Aorta (tissue), 5 donors: ENCODE results near the gene EGFL7. TPM values are rescaled to one million over a fixed set of nuclear protein-coding genes. Genes with fewer than 3 reads are reported as not detected.

Experiments used
- ATAC-seq: fragments of 200-7000 bp; cut with Tn5 transposase; one replicate; pipeline ENCODE4 v1.9.1; 2022; ENCODE audit warnings: moderate library complexity; ENCODE audit not compliant: low FRiP score
- DNase-seq, 2 donors: peaks; one replicate each; pipeline ENCODE4 v3.0.0-alpha.2; 2020
- H3K27ac ChIP-seq, 2 donors: one replicate each; pipeline ENCODE4 v1.5.1; 2013; ENCODE audit warnings: low read length in 2 of 2, mild to moderate bottlenecking in 2 of 2, moderate library complexity in 2 of 2, control low read depth in 1 of 2, inconsistent platforms in 1 of 2, low read depth in 1 of 2
- H3K27me3 ChIP-seq, 2 donors: one replicate each; pipeline ENCODE4 v1.6.1; 2013; ENCODE audit warnings: control low read depth in 1 of 2, low read length in 1 of 2, mild to moderate bottlenecking in 1 of 2, moderate library complexity in 1 of 2; ENCODE audit not compliant: insufficient read depth in 2 of 2, control insufficient read depth in 1 of 2
- H3K36me3 ChIP-seq, 2 donors: one replicate each; pipeline ENCODE4 v1.6.1; 2013; ENCODE audit warnings: control low read depth in 1 of 2, low read length in 1 of 2, mild to moderate bottlenecking in 1 of 2; ENCODE audit not compliant: insufficient read depth in 2 of 2, control insufficient read depth in 1 of 2
- H3K4me1 ChIP-seq, 2 donors: one replicate each; pipeline ENCODE4 v1.6.1; 2013; ENCODE audit warnings: low read length in 2 of 2, control low read depth in 1 of 2, mild to moderate bottlenecking in 1 of 2, moderate library complexity in 1 of 2; ENCODE audit not compliant: insufficient read depth in 2 of 2, control insufficient read depth in 1 of 2
- H3K4me3 ChIP-seq, 2 donors: one replicate each; pipeline ENCODE4 v1.5.1; 2013; ENCODE audit warnings: low read length in 2 of 2, control low read depth in 1 of 2, mild to moderate bottlenecking in 1 of 2
- H3K9me3 ChIP-seq: one replicate; pipeline ENCODE4 v1.6.1; 2013; ENCODE audit warnings: mild to moderate bottlenecking, low read length; ENCODE audit not compliant: control insufficient read depth
- WGBS, 2 donors: extraction: QIAGEN DNeasy Blood & Tissue Kit; methylation state at CpG; one replicate each; pipeline ENCODE4 v1.1.7; 2013; 5-methylcytosine and 5-hydroxymethylcytosine counted together
- intact Hi-C, 2 donors: fragments of 100-400 bp; cut with DNase I; formaldehyde crosslinking; loops; one replicate each; pipeline versions ENCODE4 v1.14.2 to v1.15.0; 2022
- polyA plus RNA-seq, 2 donors: library from polyadenylated mRNA; stranded (reverse); fragments of 200-250 nt; gene quantifications; one replicate each; pipeline ENCODE4 v1.2.3, GENCODE V29; 2013
- total RNA-seq, 2 donors: library from RNA; stranded (reverse); fragmentation: NEBNext Ultra II Directional; extraction: Animal tissue kit (Norgen Biotek cat#: 25700); gene quantifications; one replicate each; pipeline ENCODE4 v1.2.1, GENCODE V29; 2021
- donor health status: healthy with polysubstance abuse.
- donor health status: Bipolar disorder and iron deficiency.
- donor health status: DM: no; HTN: no; CAD: no.
- donor health status: DM: no; HTN: no; CAD: no.
- donor health status: DM: yes; HTN: yes; CAD: no.

The EGFL7 gene
- total and polyA plus RNA-seq, 4 donors, result 13.1 to 308 (median 55.3) TPM

DNA sequence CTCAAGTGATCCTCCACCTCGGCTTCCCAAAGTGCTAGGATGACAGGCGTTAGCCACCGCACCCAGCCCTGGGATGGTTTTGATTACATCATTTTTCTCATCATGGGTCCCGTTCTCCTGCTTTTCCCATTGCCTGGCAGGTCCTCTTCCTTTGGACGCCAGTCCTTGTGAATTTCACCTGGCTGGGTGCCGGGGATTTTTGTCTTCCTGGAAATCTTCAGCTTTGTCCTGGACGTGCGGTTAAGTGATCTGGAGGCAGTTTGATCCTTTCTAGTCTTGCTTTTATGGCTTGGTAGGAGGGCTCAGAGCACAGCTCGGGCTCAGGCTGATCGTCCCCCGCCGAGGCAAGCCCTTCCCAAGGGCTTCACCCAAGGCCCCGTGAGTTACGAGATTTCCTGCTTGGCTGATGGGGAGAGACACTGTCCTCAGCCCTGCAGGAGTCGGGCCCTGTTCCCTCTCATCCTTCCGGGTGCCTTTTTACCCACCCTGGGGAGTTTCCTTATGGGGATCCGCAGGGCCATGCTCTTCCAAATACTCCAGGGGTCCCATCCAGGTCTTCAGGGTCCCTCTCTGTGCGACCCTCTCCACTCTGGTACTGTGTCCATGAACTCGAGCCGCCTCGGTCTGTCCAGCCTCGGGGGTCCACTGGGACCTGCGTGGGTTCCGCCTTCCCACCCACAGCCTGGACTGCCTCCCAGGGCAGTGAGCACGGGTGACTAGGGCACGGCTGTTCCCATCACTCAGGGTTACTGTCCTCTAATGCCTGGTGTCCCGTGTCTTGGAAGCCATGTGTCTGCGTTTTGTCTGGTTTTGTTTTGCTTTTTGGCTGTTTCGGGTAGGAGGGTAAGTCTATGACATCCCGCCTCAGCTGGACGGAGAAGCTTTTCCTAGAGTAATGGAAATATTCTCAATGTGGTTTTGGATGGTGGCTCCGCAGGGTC, 22.3 kb upstream of the EGFL7 start:
- H3K27ac ChIP-seq, result no peak overlapping the region
- intact Hi-C loops, result no loop called here
- H3K4me3 ChIP-seq, result no peak overlapping the region
- no peaks in the 10 kb centered on the region for H3K36me3 ChIP-seq
- DNase-seq, result peak in 1 of 2 donors; percentile 49
- ATAC-seq, result no peak
- H3K9me3 ChIP-seq, result no peaks in the 10 kb centered on the region
- 68 to 69% methylated on average over 32 of the region's 32 CpGs for WGBS, 2 donors
- no peaks in the 10 kb centered on the region for H3K27me3 ChIP-seq
- H3K4me1 ChIP-seq, result no peaks in the 10 kb centered on the region

DNA sequence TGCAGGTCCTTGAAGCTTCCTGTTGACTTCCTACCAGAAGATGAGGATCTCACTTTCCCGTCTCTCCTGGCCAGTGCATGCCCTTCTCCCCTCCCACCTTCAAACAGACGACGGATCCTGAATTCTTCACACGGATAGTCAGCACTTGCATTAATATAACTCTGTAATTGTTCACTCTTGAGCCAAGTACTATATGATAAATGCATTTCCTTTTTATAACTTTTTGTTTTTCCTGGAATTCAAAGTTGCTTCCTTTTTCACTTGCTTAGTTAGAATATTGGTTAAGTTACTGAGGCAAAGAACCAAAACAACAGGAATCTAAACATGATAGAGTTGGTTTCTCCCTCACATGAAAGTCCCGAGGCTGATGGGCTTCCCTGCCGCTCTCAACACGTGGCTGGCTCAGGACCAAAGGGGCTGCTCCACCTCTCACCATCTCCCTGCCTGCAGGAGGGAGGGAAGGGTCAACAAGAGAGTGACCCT, 20.2 kb upstream of the EGFL7 start:
- ATAC-seq (no peak), DNase-seq (no peak)
- H3K27ac ChIP-seq, result no peak overlapping the region
- H3K9me3 ChIP-seq, result no peaks in the 10 kb centered on the region
- no peak overlapping the region for H3K4me3 ChIP-seq
- WGBS, 2 donors, result 43 to 48% methylated on average over 7 of the region's 7 CpGs
- no peaks in the 10 kb centered on the region for H3K27me3 ChIP-seq
- no peaks in the 10 kb centered on the region for H3K4me1 ChIP-seq
- intact Hi-C loops, result no loop called here
- no peaks in the 10 kb centered on the region for H3K36me3 ChIP-seq

DNA sequence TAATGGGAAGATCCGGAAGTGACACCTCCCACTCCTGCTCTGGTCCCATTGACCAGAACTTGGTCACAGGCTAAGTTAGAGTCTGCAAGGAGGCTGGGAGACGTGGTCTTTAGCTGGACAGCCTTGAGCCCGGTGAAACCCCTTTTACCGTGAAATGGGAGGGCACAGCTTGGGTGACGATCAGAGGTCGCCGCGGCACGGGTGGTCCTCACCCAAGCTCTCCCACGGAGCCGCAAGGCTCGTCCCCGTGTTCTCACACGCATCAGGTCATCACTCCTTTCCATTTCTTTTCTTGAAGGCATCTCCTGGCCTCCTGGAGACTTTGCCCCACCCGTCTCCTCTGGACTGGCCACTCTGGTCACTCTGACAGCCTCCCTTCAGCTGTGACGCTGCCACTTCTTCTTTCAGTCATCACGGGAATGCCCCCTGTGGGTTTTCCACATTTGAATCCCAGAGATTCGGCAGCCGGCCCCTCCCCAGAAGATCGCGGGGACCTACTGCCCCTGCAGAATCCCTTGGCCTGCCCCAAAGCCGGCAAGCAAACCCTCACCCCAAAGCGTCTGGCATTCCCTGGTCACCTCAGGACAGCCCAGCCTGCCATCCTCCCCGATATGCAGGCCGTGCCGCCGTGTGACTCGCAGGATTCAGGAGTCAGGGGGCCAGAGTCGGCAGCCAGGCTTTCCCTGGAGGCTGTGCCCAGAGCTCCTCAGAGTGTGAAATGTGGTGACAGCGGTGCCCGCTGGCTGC, 18.9 kb upstream of the EGFL7 start:
- Histone ChIP-seq H3K27ac (no peak overlapping the region), H3K27me3 (no peaks in the 10 kb centered on the region), H3K4me1 (no peaks in the 10 kb centered on the region), H3K36me3 (no peaks in the 10 kb centered on the region), H3K9me3 (no peaks in the 10 kb centered on the region), H3K4me3 (no peak overlapping the region)
- intact Hi-C loops, result no loop called here
- DNase-seq (peak in 1 of 2 donors; percentile 73), ATAC-seq (no peak)
- WGBS, 2 donors, result 50 to 51% methylated on average over 31 of the region's 31 CpGs

DNA sequence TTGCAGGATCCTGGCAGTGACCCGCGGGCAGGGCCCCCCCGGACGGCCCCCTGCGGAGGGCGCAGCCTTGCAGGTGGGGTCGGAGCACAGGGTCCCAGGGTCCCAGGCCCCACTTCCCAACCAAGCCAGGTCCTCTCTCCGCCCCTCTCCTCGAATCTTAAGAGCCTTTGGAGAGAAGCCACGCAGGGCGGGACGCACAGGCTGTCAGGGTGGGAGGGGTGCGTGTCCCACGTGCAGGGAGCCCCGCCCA, 18.4 kb upstream of the EGFL7 start:
- intact Hi-C loops, result no loop called here
- ATAC-seq (no peak), DNase-seq (peak; percentile 92 to 94)
- Histone ChIP-seq H3K27ac (no peak overlapping the region), H3K9me3 (no peaks in the 10 kb centered on the region), H3K4me1 (no peaks in the 10 kb centered on the region), H3K4me3 (no peak overlapping the region), H3K36me3 (no peaks in the 10 kb centered on the region), H3K27me3 (no peaks in the 10 kb centered on the region)
- 4 to 6% methylated on average over 10 to 15 of the region's 15 CpGs for WGBS, 2 donors

DNA sequence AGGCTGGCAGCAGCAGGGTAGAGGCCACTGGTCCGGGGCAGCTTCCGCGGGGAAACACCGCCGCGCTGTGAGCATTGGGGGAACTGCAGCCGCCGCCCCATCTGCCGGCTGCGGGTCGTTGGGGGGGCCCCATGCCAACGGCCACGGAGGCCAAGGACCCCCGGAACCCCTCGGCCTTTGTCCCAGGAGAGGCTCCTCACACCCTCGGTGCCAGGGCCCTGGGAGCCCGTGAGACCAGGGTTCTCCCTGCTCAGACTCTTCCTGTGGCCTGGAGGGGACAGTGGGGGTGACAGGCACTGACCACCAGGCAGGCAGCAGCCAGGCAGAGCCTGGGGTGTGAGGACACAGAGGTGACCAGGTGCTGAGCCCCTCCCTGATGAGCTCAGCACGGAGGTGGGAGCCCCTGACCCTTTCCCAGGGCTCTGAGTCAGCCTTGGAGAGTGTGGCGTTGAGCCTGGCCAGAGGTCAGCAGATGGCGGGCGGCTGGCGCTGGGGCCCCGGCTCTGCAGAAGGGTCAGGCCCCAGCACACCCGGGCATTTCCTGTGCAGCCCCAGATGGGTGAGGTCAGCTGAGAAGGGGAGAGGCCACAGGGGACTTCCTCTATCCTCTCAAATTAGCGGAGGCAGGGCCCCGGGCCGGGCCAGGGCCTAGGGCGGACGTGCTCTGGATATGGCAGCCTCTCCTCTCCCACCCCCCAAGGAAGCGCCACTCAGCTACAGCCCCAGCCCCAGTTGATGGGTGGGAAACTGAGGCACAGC, 17.9 kb upstream of the EGFL7 start:
- Histone ChIP-seq H3K4me3 (no peak overlapping the region), H3K9me3 (no peaks in the 10 kb centered on the region), H3K27me3 (no peaks in the 10 kb centered on the region), H3K36me3 (no peaks in the 10 kb centered on the region), H3K27ac (no peak overlapping the region), H3K4me1 (no peaks in the 10 kb centered on the region)
- 22 to 23% methylated on average over 29 to 30 of the region's 30 CpGs for WGBS, 2 donors
- intact Hi-C loops, result no loop called here
- DNase-seq (peak in 1 of 2 donors; percentile 91), ATAC-seq (peak; percentile 83)

DNA sequence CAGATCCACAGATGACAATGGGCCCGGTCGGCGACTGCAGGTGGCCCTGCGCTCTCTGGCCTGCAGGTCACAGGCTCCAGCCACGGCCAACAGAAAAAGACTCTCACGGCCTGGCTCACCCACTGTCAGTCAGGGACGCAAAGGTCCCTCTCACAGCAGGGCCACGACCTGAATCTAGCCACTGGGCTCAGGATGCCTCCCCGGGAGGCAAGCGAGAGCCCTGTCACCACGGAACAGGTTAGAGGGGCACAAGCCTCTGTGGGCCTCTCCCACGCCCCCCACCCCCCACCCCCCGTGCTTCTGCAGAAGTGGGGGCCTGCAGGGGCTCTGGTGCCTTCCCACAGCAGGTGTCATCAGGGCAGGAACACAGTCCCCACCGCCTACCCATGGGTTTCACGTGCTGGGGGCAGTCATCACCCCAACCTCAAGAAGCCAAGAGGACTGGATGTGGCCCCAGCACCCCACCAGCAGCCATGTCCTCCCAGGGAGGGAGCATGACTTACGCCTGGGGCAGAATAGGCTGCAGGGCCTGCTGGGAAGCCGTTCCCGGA, 17.3 kb upstream of the EGFL7 start:
- no peak overlapping the region for H3K27ac ChIP-seq
- intact Hi-C loops, result no loop called here
- ATAC-seq, result no peak

DNA sequence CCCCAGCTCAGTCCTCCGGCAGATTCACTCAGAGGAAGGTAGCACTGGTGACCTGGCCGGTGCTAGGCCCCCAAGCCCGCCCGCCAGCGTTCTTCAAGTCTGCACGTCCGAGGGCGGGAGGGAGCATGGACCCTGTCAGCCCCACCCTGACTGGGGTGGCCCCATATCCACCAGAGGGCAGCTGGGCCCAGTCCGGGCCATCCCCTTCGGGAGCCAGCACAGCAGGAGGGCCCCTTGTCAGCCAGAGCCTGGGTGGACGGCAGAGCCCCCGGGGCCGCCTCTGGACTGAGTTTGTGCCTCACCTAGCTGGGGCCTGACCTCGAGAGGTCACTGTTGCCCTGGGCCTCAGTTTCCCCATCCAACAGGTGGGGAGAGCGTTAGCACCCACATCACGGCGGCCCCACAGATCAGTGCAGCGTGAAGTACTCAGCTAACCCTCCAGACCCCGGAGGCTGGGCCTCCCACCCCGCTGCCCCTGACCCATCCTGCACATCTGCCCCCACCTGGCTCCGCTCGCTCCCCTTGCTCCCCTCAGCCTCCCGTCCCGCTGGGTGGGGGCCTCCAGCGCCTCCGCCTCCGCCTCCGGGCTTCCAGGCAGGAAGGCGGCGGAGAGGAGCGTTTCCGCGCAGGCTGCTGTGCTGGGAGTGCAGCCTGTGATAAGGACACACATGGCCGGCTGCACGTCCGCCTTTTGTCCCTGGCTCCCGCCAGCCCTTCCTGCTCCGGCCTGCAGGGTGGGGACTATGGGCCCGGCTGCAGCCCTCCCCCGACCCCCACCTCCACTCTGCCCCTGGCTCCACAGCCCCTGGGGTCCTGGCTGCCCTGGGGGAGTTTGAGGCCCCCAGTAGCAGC, 16.6 kb upstream of the EGFL7 start:
- H3K27ac ChIP-seq, result no peak overlapping the region
- peak; percentile 63 for ATAC-seq
- peak in 1 of 2 donors; percentile 83 for DNase-seq
- H3K36me3 ChIP-seq, result no peaks in the 10 kb centered on the region
- H3K4me1 ChIP-seq, result no peaks in the 10 kb centered on the region
- WGBS, 2 donors, result 38 to 43% methylated on average over 32 to 40 of the region's 40 CpGs
- no peaks in the 10 kb centered on the region for H3K9me3 ChIP-seq
- intact Hi-C loops, result no loop called here
- no peak overlapping the region for H3K4me3 ChIP-seq
- no peaks in the 10 kb centered on the region for H3K27me3 ChIP-seq

More for the DNA sequence above, 17.3 kb upstream of the EGFL7 start:
- no peak for DNase-seq
- WGBS, 2 donors, result 87 to 88% methylated on average over 18 of the region's 18 CpGs
- H3K4me3 ChIP-seq, result no peak overlapping the region
- H3K36me3 ChIP-seq, result no peaks in the 10 kb centered on the region
- H3K27me3 ChIP-seq, result no peaks in the 10 kb centered on the region
- no peaks in the 10 kb centered on the region for H3K9me3 ChIP-seq
- no peaks in the 10 kb centered on the region for H3K4me1 ChIP-seq
